Activated T-helper 1 cell treated with Interleukin-2 at 50 U/mL for 16 hours (primary cell): ENCODE measurements around the gene C1GALT1C1.
"Not testable (repeated sequence)": the region's sequence is repeated elsewhere in the genome, so short reads cannot be mapped to it uniquely, and the experiment has no call there.

Experiments
- DNase-seq: peaks from one replicate; pipeline ENCODE4 v3.0.0-alpha.2; 2020; ENCODE audit warnings: low read depth

The C1GALT1C1 gene

GRCh38 chrX:120629667-120630537 is at the start of gene C1GALT1C1:
Gene C1GALT1C1, minus strand, starts transcription at chrX:120630054. Its CDS starts 2,888 bp downstream, at chrX:120627166.
- peak; percentile 87 for DNase-seq

- no peak for DNase-seq
These were observed 47.3 kb upstream of the C1GALT1C1 start for GRCh38 chrX:120677004-120677652.

GRCh38 chrX:120672841-120673530 is 43.1 kb upstream of the C1GALT1C1 start:
- no peak for DNase-seq

GRCh38 chrX:120672389-120672788 is 42.5 kb upstream of the C1GALT1C1 start:
- DNase-seq = no peak

- DNase-seq = no peak
These were observed 42.1 kb upstream of the C1GALT1C1 start for GRCh38 chrX:120671963-120672362.

GRCh38 chrX:120668357-120668756 is 38.5 kb upstream of the C1GALT1C1 start:
- no peak for DNase-seq

GRCh38 chrX:120664535-120664934 is 34.7 kb upstream of the C1GALT1C1 start:
- DNase-seq = not testable (repeated sequence)

- DNase-seq = no peak
These were observed 34.2 kb upstream of the C1GALT1C1 start for GRCh38 chrX:120664081-120664480.

- DNase-seq = no peak
These were observed 32.8 kb upstream of the C1GALT1C1 start for GRCh38 chrX:120662662-120663061.

- DNase-seq = no peak
These were observed 30.8 kb upstream of the C1GALT1C1 start for GRCh38 chrX:120660637-120661036.

GRCh38 chrX:120653000-120653399 is 23.1 kb upstream of the C1GALT1C1 start:
- no peak for DNase-seq

- not testable (repeated sequence) for DNase-seq
These were observed 22.4 kb upstream of the C1GALT1C1 start for GRCh38 chrX:120652256-120652655.

GRCh38 chrX:120647127-120647526 is 17.3 kb upstream of the C1GALT1C1 start:
- DNase-seq = no peak

GRCh38 chrX:120642871-120643270 is 13.0 kb upstream of the C1GALT1C1 start:
- DNase-seq = no peak

- no peak for DNase-seq
These were observed 8.8 kb upstream of the C1GALT1C1 start for GRCh38 chrX:120638619-120639018.

GRCh38 chrX:120625371-120625770 is 4.5 kb downstream of the C1GALT1C1 start:
- no peak for DNase-seq

GRCh38 chrX:120617996-120618630 is 11.7 kb downstream of the C1GALT1C1 start:
- DNase-seq = no peak

- no peak for DNase-seq
These were observed 15.0 kb downstream of the C1GALT1C1 start for GRCh38 chrX:120614816-120615215.

- no peak for DNase-seq
These were observed 17.8 kb downstream of the C1GALT1C1 start for GRCh38 chrX:120612086-120612485.

GRCh38 chrX:120604361-120604782 is 25.5 kb downstream of the C1GALT1C1 start:
- no peak for DNase-seq

GRCh38 chrX:120603707-120604360 is 26.0 kb downstream of the C1GALT1C1 start, which contains the start of gene MCTS1:
Gene MCTS1, plus strand, starts transcription at chrX:120604101. Its CDS starts 136 bp downstream, at chrX:120604237.
- peak; percentile 57 for DNase-seq
